CD4-positive, alpha-beta T cell treated with Interleukin-17A for 1 hour (primary cell): Measurements from ENCODE around the gene RUNDC3A.
"Not testable (repeated sequence)": the region's sequence is repeated elsewhere in the genome, so short reads cannot be mapped to it uniquely, and the experiment has no call there.

Experiments used
- DNase-seq: peaks from one replicate; pipeline ENCODE4 v3.0.0-alpha.2; 2020

RUNDC3A gene

GRCh38 chr17:44361292-44362260 lies 53.2 kb downstream of the RUNDC3A start:
- DNase-seq = no peak

GRCh38 chr17:44362459-44362948 lies 54.1 kb downstream of the RUNDC3A start:
- no peak for DNase-seq

- peak; percentile 3 for DNase-seq
These were observed 54.7 kb downstream of the RUNDC3A start for GRCh38 chr17:44362949-44363612.

DNA sequence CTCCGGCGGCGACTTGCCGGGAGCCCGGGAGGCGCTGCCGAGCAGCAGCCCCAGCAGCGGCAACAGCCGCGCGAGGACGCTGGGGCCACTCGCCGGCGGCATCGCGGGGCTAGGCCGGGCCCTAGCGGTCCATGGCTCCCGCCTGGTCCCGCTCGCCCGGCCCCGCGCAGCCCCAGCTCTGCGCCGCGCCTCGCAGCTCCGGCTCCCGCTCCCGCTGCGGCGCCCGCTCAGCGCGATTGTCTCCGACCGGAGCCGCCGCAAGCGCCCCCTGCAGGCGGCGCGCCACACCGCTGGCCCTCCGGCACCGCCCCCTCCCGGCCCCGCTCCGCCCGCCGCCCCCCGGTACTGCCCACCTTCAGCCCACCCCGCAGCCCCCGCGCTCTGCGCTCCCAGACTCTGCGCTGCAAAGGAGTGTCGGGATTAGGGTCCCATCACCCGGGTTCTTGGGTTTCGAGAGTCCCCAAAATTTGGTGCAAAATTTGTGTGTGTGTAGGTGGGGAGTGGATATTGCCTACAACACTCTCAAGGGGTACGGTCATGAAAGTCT lies 55.3 kb downstream of the RUNDC3A start, which contains the start of gene FAM171A2:
Gene FAM171A2, minus strand, starts transcription at position 241 of the 547 bp plus-strand sequence. Its CDS starts 139 bp downstream, at position 102.
- peak; percentile 66 for DNase-seq

DNA sequence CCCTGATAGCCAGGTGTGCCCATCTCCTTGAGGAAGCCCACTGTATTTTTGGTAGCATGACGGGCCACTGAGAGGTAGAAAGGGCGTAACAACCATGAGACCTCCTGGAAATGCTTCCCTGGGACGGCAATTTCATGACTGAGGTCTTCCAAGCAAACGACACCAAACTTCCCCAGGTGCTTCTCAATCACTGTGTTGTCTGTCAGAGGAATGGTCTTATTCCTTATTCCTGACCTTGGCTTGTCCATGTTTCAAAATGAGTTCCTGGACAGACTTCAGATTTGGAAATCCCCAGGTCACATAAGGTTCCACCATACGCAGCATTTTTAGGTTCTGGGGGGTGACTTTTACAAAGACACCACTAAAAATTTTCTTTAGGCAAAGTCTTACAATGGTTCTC lies 56.6 kb downstream of the RUNDC3A start:
- not testable (repeated sequence) for DNase-seq

DNA sequence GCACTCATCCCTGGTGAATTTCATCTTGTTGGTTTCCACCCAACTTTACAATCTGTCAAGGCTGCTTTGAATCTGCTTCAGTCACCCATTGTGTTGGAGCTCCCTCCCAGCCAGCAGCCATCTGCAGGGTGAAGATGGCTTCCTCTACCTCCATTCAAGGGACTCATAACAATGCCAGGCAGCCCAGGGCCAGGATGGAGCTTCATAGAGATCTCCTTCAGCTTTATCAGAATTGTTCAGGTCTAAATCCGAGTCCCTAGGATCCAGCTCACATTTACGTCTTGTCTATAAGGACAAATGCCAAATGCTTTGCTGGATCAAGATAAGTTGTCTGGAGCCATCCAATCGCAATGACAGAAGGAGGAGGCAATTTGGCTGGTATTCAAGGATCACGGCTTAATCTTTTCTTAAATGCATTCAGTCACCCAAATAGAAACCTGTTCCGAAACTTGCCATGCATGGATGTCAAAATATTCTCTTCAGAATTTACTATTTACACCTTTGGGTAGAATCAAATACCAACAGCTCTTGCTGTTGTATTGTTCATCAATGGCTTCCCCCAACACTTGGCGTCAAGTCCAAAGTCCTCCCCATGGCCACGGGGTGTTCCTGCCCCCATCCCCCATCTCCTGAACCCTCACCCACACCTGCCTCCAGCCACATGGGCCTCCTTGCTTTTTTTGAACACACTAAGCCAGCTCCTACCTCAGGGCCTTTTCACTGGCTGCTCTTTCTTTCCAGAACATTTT lies 59.0 kb downstream of the RUNDC3A start:
- DNase-seq = no peak
